Measurements from ENCODE around the gene ANKRD22. TPM values are rescaled to one million over a fixed set of nuclear protein-coding genes. Genes with fewer than 3 reads are reported as not detected.
"Not testable (repeated sequence)": the region's sequence is repeated elsewhere in the genome, so short reads cannot be mapped to it uniquely, and the experiment has no call there.

ANKRD22 gene
- total RNA-seq, 2 experiments from 2014 or later: not detected

GRCh38 chr10:88838766-88839350 lies 12.8 kb downstream of the ANKRD22 start:
- POLR2A ChIA-PET: no interaction called here
- Mint-ChIP-seq H3K4me3 (no peak overlapping the region), H3K27me3 (no peaks in the 10 kb centered on the region), H3K9me3 (no peaks in the 10 kb centered on the region), H3K27ac (no peak overlapping the region), H3K36me3 (peaks cover 4% of the 10 kb centered on the region), H3K4me1 (peaks cover 12% of the 10 kb centered on the region)
- DNase-seq (no peak), ATAC-seq (ENCODE audit: low read depth) (no peak)

- ATAC-seq (ENCODE audit: low read depth); H3K27ac Mint-ChIP-seq; DNase-seq; H3K36me3 Mint-ChIP-seq; H3K9me3 Mint-ChIP-seq; POLR2A ChIA-PET; H3K4me3 Mint-ChIP-seq; H3K27me3 Mint-ChIP-seq: not testable (repeated sequence)
- H3K4me1 Mint-ChIP-seq: peaks cover 24% of the 10 kb centered on the region
These were observed 14.0 kb downstream of the ANKRD22 start for GRCh38 chr10:88837632-88838031.

- ATAC-seq (ENCODE audit: low read depth) (no peak), DNase-seq (no peak)
- H3K4me1 Mint-ChIP-seq: peaks cover 29% of the 10 kb centered on the region
- no peak overlapping the region for H3K4me3 Mint-ChIP-seq
- peaks cover 5% of the 10 kb centered on the region for H3K36me3 Mint-ChIP-seq
- H3K27ac Mint-ChIP-seq: no peak overlapping the region
- no peaks in the 10 kb centered on the region for H3K9me3 Mint-ChIP-seq
- POLR2A ChIA-PET: interaction anchor here (1.1 to 2.4 kb wide), 3 partner anchors 44 to 97 kb away, joined by 3 to 12 read pairs (median 7); partner anchors contain the start of gene STAMBPL1
- H3K27me3 Mint-ChIP-seq: no peaks in the 10 kb centered on the region
These were observed 15.8 kb downstream of the ANKRD22 start for GRCh38 chr10:88835910-88836221.

- Mint-ChIP-seq H3K9me3 (no peaks in the 10 kb centered on the region), H3K4me1 (peaks cover 32% of the 10 kb centered on the region), H3K36me3 (peaks cover 7% of the 10 kb centered on the region), H3K27ac (no peak overlapping the region), H3K27me3 (no peaks in the 10 kb centered on the region), H3K4me3 (no peak overlapping the region)
- POLR2A ChIA-PET: interaction anchor here (0.5 to 2.4 kb wide), 5 partner anchors 11 to 97 kb away, joined by 3 to 12 read pairs (median 5); partner anchors contain the start of gene STAMBPL1
- peak; percentile 88 for ATAC-seq (ENCODE audit: low read depth)
- peak; percentile 84 for DNase-seq
These were observed 16.3 kb downstream of the ANKRD22 start for GRCh38 chr10:88835096-88835909.

GRCh38 chr10:88833723-88834122 lies 17.9 kb downstream of the ANKRD22 start:
- DNase-seq (no peak), ATAC-seq (ENCODE audit: low read depth) (peak; percentile 69)
- H3K27me3 Mint-ChIP-seq: no peaks in the 10 kb centered on the region
- peaks cover 36% of the 10 kb centered on the region for H3K4me1 Mint-ChIP-seq
- peak overlapping the region; percentile 83 for H3K27ac Mint-ChIP-seq
- peaks cover 3% of the 10 kb centered on the region for H3K36me3 Mint-ChIP-seq
- peak overlapping the region; percentile 49 for H3K4me3 Mint-ChIP-seq
- H3K9me3 Mint-ChIP-seq: no peaks in the 10 kb centered on the region
- POLR2A ChIA-PET: interaction anchor here (1.0 to 1.1 kb wide), 3 partner anchors 8 to 46 kb away, joined by 3 read pairs; no protein-coding TSS in a partner anchor

- peaks cover 3% of the 10 kb centered on the region for H3K36me3 Mint-ChIP-seq
- POLR2A ChIA-PET: interaction anchor here (1.0 to 1.1 kb wide), 2 partner anchors 8 to 46 kb away, joined by 3 read pairs; no protein-coding TSS in a partner anchor
- H3K27me3 Mint-ChIP-seq: no peaks in the 10 kb centered on the region
- H3K27ac Mint-ChIP-seq: peak overlapping the region; percentile 83
- DNase-seq: no peak
- peak overlapping the region; percentile 26 for H3K4me3 Mint-ChIP-seq
- peaks cover 40% of the 10 kb centered on the region for H3K4me1 Mint-ChIP-seq
- no peak for ATAC-seq (ENCODE audit: low read depth)
- H3K9me3 Mint-ChIP-seq: no peaks in the 10 kb centered on the region
These were observed 18.5 kb downstream of the ANKRD22 start for GRCh38 chr10:88833156-88833555.

GRCh38 chr10:88832376-88832775 lies 19.3 kb downstream of the ANKRD22 start:
- Mint-ChIP-seq H3K4me1 (peaks cover 45% of the 10 kb centered on the region), H3K4me3 (no peak overlapping the region), H3K27me3 (no peaks in the 10 kb centered on the region), H3K9me3 (no peaks in the 10 kb centered on the region), H3K27ac (no peak overlapping the region), H3K36me3 (peaks cover 3% of the 10 kb centered on the region)
- POLR2A ChIA-PET: interaction anchor here (1.2 kb wide), 1 partner anchor 48 kb away, joined by 3 read pairs; no protein-coding TSS in a partner anchor
- DNase-seq (no peak), ATAC-seq (ENCODE audit: low read depth) (no peak)

- DNase-seq: no peak
- Mint-ChIP-seq H3K27ac (peak overlapping the region; percentile 23), H3K4me1 (peaks cover 48% of the 10 kb centered on the region), H3K36me3 (peaks cover 3% of the 10 kb centered on the region), H3K4me3 (peak overlapping the region; percentile 33), H3K27me3 (no peaks in the 10 kb centered on the region), H3K9me3 (no peaks in the 10 kb centered on the region)
- POLR2A ChIA-PET: interaction anchor here (1.2 kb wide), 1 partner anchor 49 kb away, joined by 3 read pairs; no protein-coding TSS in a partner anchor
- peak; percentile 44 for ATAC-seq (ENCODE audit: low read depth)
These were observed 19.9 kb downstream of the ANKRD22 start for GRCh38 chr10:88831709-88832108.

GRCh38 chr10:88830643-88831268 lies 20.9 kb downstream of the ANKRD22 start:
- peaks cover 58% of the 10 kb centered on the region for H3K4me1 Mint-ChIP-seq
- peaks cover 11% of the 10 kb centered on the region for H3K36me3 Mint-ChIP-seq
- no peaks in the 10 kb centered on the region for H3K9me3 Mint-ChIP-seq
- POLR2A ChIA-PET: no interaction called here
- no peak for ATAC-seq (ENCODE audit: low read depth)
- peak overlapping the region; percentile 23 for H3K27ac Mint-ChIP-seq
- H3K27me3 Mint-ChIP-seq: no peaks in the 10 kb centered on the region
- no peak for DNase-seq
- H3K4me3 Mint-ChIP-seq: peak overlapping the region; percentile 33

- DNase-seq (no peak), ATAC-seq (ENCODE audit: low read depth) (no peak)
- Mint-ChIP-seq H3K4me1 (peaks cover 62% of the 10 kb centered on the region), H3K36me3 (peaks cover 14% of the 10 kb centered on the region), H3K27ac (no peak overlapping the region), H3K9me3 (no peaks in the 10 kb centered on the region), H3K27me3 (no peaks in the 10 kb centered on the region), H3K4me3 (no peak overlapping the region)
- POLR2A ChIA-PET: no interaction called here
These were observed 23.3 kb downstream of the ANKRD22 start for GRCh38 chr10:88828310-88828709.

- H3K27ac Mint-ChIP-seq: no peak overlapping the region
- no peaks in the 10 kb centered on the region for H3K9me3 Mint-ChIP-seq
- H3K27me3 Mint-ChIP-seq: no peaks in the 10 kb centered on the region
- ATAC-seq (ENCODE audit: low read depth) (no peak), DNase-seq (no peak)
- POLR2A ChIA-PET: interaction anchor here (1.1 kb wide), 1 partner anchor 53 kb away, joined by 3 read pairs; no protein-coding TSS in a partner anchor
- peaks cover 56% of the 10 kb centered on the region for H3K4me1 Mint-ChIP-seq
- peaks cover 13% of the 10 kb centered on the region for H3K36me3 Mint-ChIP-seq
- H3K4me3 Mint-ChIP-seq: no peak overlapping the region
These were observed 24.0 kb downstream of the ANKRD22 start for GRCh38 chr10:88827671-88828070.

GRCh38 chr10:88826388-88826787 lies 25.3 kb downstream of the ANKRD22 start:
- Mint-ChIP-seq H3K27ac (peak overlapping the region; percentile 83), H3K4me1 (peaks cover 50% of the 10 kb centered on the region), H3K9me3 (no peaks in the 10 kb centered on the region), H3K36me3 (peaks cover 13% of the 10 kb centered on the region), H3K27me3 (no peaks in the 10 kb centered on the region), H3K4me3 (peak overlapping the region; percentile 6)
- POLR2A ChIA-PET: interaction anchor here (0.9 kb wide), 1 partner anchor 53 kb away, joined by 3 read pairs; the partner anchor contains the start of gene STAMBPL1
- no peak for ATAC-seq (ENCODE audit: low read depth)
- no peak for DNase-seq

- H3K27ac Mint-ChIP-seq: no peak overlapping the region
- peaks cover 15% of the 10 kb centered on the region for H3K4me1 Mint-ChIP-seq
- H3K36me3 Mint-ChIP-seq: peaks cover 3% of the 10 kb centered on the region
- POLR2A ChIA-PET: no interaction called here
- H3K27me3 Mint-ChIP-seq: peaks cover 1% of the 10 kb centered on the region
- ATAC-seq (ENCODE audit: low read depth) (no peak), DNase-seq (no peak)
- H3K4me3 Mint-ChIP-seq: no peak overlapping the region
- no peaks in the 10 kb centered on the region for H3K9me3 Mint-ChIP-seq
These were observed 30.8 kb downstream of the ANKRD22 start for GRCh38 chr10:88820748-88821401.
